H1 (cell line): ENCODE measurements around the gene ANK3. TPM values are rescaled to one million over a fixed set of nuclear protein-coding genes. Genes with fewer than 3 reads are reported as not detected.

ENCODE experiments used
- SP2 ChIP-seq: IDR thresholded peaks from 2 replicates; pipeline ENCODE4 v1.6.1; 2012; ENCODE audit warnings: mild to moderate bottlenecking, low read length, inconsistent platforms
- polyA plus RNA-seq, 7 experiments: library from polyadenylated mRNA; depleted of rRNA in 3 of 7; stranded (reverse) in 5 of 7; unstranded in 2 of 7; fragments of >200 nt in 5 of 7; fragments of 200-250 nt in 2 of 7; gene quantifications; 1 replicate in 5 of 7; 2 replicates in 1 of 7; 4 replicates in 1 of 7; pipeline versions ENCODE4 v1.2.1 to v1.2.3, GENCODE V29; 2011 to 2013; ENCODE audit warnings: missing spikeins in 2 of 7, mixed read lengths in 2 of 7
- total RNA-seq: library from RNA; stranded (reverse); fragmentation: NEBNext Ultra II Directional; extraction: Animal tissue kit (Norgen Biotek cat#: 25700); gene quantifications from 2 replicates; pipeline ENCODE4 v1.2.1, GENCODE V29; 2021
- TF ChIP-seq, protein P1 (sequence below): fragments of 300-600 bp; sonication (generic); IDR thresholded peaks from 2 replicates; pipeline ENCODE4 v1.7.1; 2012; ENCODE audit warnings: low read length, moderate library complexity, mild to moderate bottlenecking, inconsistent platforms; ENCODE audit not compliant: insufficient replicate concordance
- TF ChIP-seq, protein P2 (sequence below): IDR thresholded peaks from 2 replicates; pipeline ENCODE4 v1.6.1; 2012; ENCODE audit warnings: inconsistent platforms

Gene ANK3
- total and polyA plus RNA-seq, 2 of the 8 experiments (the other 6 are each of a cell fraction or from before 2014, with no cell fraction given), result 18.1 to 67.9 TPM

DNA sequence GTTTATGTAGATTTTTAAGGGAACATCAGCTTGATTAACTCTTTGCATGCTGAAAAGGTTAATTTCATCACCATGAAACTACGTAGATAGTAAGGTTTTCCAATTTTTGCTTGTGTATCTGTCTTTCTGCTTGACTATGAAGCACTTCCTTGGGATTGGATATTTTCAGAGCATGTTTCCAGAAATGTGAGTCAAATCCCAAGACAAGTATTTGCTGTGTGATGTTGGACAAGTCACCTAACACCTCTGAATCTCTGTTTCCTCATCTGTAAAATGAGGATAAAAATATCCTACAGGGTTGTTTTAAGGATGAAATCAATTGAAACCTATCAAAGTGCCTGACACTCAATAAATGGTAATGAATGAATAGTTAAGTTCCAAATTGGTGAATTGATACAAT is 42.4 kb downstream of the ANK3 start (continued):
- TF ChIP-seq, protein P1, sequence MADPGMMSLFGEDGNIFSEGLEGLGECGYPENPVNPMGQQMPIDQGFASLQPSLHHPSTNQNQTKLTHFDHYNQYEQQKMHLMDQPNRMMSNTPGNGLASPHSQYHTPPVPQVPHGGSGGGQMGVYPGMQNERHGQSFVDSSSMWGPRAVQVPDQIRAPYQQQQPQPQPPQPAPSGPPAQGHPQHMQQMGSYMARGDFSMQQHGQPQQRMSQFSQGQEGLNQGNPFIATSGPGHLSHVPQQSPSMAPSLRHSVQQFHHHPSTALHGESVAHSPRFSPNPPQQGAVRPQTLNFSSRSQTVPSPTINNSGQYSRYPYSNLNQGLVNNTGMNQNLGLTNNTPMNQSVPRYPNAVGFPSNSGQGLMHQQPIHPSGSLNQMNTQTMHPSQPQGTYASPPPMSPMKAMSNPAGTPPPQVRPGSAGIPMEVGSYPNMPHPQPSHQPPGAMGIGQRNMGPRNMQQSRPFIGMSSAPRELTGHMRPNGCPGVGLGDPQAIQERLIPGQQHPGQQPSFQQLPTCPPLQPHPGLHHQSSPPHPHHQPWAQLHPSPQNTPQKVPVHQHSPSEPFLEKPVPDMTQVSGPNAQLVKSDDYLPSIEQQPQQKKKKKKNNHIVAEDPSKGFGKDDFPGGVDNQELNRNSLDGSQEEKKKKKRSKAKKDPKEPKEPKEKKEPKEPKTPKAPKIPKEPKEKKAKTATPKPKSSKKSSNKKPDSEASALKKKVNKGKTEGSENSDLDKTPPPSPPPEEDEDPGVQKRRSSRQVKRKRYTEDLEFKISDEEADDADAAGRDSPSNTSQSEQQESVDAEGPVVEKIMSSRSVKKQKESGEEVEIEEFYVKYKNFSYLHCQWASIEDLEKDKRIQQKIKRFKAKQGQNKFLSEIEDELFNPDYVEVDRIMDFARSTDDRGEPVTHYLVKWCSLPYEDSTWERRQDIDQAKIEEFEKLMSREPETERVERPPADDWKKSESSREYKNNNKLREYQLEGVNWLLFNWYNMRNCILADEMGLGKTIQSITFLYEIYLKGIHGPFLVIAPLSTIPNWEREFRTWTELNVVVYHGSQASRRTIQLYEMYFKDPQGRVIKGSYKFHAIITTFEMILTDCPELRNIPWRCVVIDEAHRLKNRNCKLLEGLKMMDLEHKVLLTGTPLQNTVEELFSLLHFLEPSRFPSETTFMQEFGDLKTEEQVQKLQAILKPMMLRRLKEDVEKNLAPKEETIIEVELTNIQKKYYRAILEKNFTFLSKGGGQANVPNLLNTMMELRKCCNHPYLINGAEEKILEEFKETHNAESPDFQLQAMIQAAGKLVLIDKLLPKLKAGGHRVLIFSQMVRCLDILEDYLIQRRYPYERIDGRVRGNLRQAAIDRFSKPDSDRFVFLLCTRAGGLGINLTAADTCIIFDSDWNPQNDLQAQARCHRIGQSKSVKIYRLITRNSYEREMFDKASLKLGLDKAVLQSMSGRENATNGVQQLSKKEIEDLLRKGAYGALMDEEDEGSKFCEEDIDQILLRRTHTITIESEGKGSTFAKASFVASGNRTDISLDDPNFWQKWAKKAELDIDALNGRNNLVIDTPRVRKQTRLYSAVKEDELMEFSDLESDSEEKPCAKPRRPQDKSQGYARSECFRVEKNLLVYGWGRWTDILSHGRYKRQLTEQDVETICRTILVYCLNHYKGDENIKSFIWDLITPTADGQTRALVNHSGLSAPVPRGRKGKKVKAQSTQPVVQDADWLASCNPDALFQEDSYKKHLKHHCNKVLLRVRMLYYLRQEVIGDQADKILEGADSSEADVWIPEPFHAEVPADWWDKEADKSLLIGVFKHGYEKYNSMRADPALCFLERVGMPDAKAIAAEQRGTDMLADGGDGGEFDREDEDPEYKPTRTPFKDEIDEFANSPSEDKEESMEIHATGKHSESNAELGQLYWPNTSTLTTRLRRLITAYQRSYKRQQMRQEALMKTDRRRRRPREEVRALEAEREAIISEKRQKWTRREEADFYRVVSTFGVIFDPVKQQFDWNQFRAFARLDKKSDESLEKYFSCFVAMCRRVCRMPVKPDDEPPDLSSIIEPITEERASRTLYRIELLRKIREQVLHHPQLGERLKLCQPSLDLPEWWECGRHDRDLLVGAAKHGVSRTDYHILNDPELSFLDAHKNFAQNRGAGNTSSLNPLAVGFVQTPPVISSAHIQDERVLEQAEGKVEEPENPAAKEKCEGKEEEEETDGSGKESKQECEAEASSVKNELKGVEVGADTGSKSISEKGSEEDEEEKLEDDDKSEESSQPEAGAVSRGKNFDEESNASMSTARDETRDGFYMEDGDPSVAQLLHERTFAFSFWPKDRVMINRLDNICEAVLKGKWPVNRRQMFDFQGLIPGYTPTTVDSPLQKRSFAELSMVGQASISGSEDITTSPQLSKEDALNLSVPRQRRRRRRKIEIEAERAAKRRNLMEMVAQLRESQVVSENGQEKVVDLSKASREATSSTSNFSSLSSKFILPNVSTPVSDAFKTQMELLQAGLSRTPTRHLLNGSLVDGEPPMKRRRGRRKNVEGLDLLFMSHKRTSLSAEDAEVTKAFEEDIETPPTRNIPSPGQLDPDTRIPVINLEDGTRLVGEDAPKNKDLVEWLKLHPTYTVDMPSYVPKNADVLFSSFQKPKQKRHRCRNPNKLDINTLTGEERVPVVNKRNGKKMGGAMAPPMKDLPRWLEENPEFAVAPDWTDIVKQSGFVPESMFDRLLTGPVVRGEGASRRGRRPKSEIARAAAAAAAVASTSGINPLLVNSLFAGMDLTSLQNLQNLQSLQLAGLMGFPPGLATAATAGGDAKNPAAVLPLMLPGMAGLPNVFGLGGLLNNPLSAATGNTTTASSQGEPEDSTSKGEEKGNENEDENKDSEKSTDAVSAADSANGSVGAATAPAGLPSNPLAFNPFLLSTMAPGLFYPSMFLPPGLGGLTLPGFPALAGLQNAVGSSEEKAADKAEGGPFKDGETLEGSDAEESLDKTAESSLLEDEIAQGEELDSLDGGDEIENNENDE, result no peak
- no peak for TF ChIP-seq SP2
- TF ChIP-seq, protein P2, sequence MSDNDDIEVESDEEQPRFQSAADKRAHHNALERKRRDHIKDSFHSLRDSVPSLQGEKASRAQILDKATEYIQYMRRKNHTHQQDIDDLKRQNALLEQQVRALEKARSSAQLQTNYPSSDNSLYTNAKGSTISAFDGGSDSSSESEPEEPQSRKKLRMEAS, result no peak
